Measurements from ENCODE around the gene PKP2.

PKP2 gene

GRCh38 chr12:32819424-32819823 lies 77.2 kb downstream of the PKP2 start:
- FAIRE-seq, result no peak

DNA sequence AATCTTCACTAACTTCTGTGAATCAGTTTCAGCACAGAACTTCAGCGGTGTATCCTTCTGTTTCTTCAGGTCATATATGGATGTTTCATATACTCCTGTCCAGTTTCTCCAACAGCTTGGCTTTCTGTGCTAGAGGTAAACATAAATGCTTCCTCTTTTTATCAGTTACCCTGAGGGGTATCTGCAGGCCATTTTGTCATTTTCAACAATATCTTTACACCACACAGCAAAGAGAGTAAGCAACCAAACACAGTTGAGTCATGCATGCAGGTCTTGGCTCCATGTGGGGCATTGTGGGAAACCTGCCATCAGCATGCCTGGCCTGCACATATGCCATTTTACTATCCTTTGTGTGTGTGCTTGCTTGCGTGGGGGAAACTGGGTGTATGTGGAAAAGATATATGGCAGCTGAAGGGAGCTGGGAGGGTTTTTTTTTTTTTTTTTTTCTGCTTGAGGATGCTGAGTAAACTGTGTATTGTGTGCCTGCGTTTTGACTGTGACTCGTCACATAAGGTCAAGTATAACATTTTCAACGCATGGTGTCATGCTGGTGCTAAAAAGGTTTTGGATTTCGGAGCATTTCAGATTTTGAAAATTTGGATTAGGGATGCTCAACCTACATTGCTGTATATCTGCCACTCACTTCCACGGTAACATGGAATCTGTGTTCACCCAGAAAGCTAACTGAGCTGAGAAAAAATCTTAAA lies 84.7 kb downstream of the PKP2 start:
- FAIRE-seq (peak; percentile 78), DNase-seq (ENCODE audit: low spot score) (no peak)

More at GRCh38 chr12:32819424-32819823, 77.2 kb downstream of the PKP2 start:
- no peak for DNase-seq (ENCODE audit: low spot score)

DNA sequence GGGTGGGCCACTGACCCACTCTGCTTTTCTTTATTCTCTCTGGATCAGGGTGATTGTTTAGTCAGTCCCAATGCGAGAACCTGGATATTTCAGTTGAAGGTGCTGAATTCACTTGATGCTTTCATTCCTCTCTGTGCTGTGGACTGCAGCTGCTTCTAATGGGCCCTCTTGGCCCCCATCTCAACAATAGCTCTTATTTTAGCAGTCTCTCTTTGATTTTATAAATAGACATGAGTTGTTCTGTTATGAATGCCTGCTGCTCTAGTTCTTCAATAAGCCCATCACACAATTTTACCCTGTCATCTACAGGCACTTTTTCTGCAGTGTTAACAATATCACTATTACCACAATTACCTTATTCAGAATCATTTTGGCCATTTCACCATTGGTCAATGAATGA lies 86.7 kb downstream of the PKP2 start:
- DNase-seq (ENCODE audit: low spot score) (no peak), FAIRE-seq (no peak)

DNA sequence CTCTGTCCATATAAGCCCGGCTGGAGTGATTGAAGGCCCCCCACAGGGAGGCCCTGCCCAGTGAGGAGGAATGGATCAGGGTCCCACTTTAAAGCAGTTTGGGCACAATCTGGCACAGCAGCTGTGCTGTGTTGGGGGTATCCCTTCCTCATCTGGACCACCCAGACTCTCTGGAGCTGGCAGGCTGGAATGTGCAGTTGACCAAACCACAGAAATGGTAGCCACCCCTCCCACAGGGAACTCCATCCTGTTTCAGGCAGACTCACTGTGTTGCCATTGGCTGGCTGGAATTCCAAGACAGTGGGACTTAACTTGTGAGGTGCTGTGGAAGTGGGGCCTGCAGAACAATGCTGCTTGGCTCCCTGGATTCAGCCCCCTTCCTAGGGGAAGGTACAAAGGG lies 87.4 kb downstream of the PKP2 start:
- FAIRE-seq, result no peak
- DNase-seq (ENCODE audit: low spot score), result no peak

- DNase-seq (ENCODE audit: low spot score) (no peak), FAIRE-seq (no peak)
These were observed 92.3 kb downstream of the PKP2 start for GRCh38 chr12:32804301-32804700.

DNA sequence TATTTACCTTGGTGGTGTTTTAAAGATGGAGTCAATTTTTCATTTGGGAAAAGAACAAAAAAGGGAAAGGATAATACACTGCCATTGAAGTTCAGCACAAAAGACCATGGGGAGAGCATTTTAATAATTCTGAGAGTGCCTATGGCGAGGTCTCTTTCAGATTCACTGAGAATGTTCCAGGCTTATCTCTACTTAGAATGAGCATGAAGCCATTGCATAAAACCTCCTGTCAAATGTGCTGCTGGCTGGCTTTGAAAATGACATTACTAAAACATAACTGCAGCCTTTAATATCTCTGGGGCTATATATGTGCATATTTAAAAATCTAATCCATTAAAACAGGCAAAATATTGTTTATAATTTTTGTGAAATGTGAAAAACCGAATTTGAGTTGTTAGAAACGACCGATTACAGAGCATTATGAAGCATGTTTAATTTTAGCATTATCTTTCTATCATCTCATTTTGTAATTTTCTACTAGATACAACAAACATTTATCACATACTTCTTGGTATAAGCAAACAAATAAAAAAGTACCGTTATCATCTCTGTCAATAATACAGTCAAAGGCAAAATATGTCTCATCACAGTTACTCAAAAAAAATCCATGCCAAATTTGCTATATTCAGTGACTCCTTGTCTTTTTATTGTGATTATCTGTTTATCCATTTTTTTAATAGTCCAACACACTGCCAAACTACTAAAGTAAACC lies 95.2 kb downstream of the PKP2 start:
- DNase-seq (ENCODE audit: low spot score), result no peak
- no peak for FAIRE-seq

DNA sequence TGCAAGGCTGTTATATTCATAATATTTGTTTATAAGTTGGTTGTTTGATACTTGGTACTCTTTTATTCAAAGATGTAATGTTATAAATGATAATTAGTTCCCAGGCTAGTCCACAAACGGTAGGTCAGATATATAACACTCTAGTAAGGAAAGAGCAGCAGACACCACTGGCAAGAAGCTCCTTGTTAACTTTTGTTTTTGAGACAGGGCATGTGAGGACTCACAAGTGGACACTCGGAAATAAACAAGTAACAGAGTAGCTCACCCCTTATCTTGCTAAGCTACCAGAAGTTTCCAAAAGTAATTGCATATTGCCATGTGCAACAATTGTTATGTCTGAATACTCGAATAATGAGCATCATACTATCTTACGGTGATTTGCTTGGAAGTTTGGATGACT lies 102.3 kb downstream of the PKP2 start:
- DNase-seq (ENCODE audit: low spot score), result no peak
- FAIRE-seq, result no peak

DNA sequence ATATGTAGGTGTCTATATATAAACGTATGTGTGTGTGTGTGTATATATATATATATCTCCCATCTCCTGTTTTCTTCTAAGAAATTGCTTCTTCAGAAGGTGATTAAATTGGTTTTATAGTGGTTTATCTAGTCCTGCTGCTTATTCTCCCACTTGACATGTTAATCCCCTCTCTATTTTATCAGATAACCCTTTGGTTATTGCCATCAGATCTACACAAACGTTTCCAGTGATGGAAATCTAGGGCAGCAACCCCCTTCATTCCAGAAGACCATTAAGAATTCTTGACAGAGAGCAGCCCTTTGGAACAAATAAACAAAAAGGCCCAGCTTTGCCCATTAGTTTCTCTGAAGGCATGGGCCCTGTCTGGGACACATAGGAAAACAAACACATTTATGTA lies 106.7 kb downstream of the PKP2 start:
- no peak for FAIRE-seq
- no peak for DNase-seq (ENCODE audit: low spot score)

GRCh38 chr12:32789446-32789845 lies 107.1 kb downstream of the PKP2 start:
- DNase-seq (ENCODE audit: low spot score) (no peak), FAIRE-seq (no peak)

GRCh38 chr12:32788405-32788804 lies 108.2 kb downstream of the PKP2 start:
- DNase-seq (ENCODE audit: low spot score), result no peak
- FAIRE-seq, result no peak

DNA sequence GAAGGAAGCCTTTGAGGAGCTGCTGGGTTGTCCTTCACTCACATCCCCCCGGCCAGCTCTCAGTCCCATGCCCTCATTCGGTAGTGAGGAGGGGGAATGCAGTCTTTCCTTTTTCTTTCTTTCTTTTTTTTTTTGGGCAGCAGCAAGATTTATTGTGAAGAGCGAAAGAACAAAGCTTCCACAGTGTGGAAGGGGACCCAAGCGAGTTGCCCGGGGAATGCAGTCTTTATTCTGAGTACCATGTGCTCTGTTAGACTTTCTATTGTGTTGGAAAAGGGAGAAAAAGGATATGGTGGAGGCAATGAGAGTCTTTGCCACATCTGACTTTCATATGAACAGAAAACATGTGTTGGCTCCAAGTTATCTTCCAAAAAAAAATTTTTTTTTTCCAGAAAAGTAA lies 111.0 kb downstream of the PKP2 start:
- no peak for FAIRE-seq
- no peak for DNase-seq (ENCODE audit: low spot score)

DNA sequence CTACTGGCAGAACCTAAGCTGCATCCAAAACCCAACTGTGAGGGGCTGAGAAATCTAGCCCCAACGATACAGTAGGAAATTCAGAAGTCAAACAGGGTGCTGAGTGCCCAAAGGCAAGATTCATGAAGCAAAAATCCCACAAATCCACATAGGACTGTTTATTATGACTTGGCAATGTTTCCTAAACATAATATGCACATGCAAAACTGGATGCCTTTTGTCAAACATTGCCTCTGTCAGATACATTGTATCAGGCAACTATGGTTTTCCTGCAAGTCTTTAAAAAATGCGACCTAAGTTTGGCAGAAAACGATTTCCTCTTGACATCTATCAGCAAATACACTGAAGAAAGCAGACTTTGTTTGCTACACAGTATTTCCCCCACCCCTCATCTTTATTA lies 113.5 kb downstream of the PKP2 start:
- FAIRE-seq (peak; percentile 35), DNase-seq (ENCODE audit: low spot score) (no peak)

- no peak for FAIRE-seq
- no peak for DNase-seq (ENCODE audit: low spot score)
These were observed 116.5 kb downstream of the PKP2 start for GRCh38 chr12:32780071-32780470.

DNA sequence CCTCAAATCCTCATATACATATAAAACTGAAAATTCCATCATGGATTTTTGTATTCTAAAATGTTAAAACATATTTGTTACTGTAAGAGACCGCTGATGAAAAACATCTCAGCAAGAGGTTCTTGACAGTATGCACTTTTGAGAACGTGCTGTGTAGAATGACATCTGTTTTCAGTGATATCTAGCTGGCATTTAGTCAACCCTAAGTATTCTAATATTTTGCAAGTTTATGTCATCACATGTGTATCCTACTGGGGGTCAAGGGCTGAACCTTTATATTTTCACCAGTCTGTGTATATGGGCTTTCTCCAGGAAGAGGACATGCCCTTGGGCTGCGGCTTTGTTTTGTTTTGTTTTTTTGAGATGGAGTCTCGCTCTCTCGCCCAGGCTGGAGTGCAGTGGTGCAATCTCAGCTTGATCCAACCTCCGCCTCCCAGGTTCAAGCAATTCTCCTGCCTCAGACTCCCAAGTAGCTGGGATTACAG lies 118.8 kb downstream of the PKP2 start:
- DNase-seq (ENCODE audit: low spot score) (no peak), FAIRE-seq (no peak)

GRCh38 chr12:32777159-32777558 lies 119.4 kb downstream of the PKP2 start:
- FAIRE-seq (no peak), DNase-seq (ENCODE audit: low spot score) (no peak)

DNA sequence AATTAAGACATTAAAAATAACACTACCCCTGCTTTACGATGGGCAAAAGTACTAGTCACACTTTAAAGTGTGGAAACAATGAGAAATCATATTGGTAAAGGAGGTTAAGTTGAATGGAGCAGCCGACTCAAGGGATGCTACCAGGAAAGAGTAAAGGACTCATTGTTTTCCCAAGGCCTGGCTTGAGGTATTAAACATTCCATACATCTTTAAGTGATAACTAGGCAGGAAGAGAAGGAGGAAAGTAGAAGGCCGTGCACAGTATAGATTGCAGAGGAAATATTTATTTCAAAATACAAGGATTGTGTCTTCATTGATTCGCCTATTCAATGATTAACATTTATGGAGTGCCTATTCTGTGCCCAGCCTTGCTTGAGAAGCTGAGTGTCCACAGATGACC lies 120.3 kb downstream of the PKP2 start:
- DNase-seq (ENCODE audit: low spot score) (no peak), FAIRE-seq (no peak)

DNA sequence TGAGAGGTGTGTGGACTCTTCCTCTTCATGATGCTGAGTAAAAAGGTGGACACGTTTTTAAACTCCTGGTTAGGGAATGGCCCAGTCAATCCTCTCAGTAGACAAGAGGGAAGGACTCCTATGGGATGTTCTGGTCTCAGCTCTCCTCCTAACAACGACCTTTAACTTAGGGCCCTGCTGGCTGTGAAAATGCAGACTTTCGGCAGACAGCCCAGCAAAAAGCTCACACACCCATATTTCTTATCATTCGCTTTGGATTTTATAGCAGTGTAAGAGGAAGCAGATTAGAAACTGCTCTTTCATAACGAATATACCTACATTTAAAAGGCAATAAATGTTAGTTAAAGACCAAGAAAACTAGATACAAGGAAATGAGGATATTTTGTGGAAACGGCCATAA lies 122.9 kb downstream of the PKP2 start:
- FAIRE-seq (no peak), DNase-seq (ENCODE audit: low spot score) (no peak)

DNA sequence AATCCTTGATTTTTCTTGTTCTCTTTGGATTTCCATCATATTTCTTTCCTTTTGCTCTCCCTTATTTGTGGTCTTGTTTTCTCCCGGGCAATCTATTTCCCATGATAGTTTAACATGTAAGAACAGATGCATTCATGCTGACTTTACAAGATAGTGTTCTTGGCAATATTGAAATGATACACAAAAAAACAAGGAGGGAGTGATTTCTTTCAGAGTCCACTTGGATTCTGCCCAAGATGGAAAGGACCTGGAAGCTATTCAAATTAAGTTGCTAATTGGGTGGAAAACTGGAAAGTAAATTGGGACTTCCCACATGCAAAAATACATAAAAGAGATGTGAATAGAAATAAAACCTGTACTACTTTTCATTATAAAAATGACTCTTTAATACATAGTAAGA lies 126.4 kb downstream of the PKP2 start:
- no peak for FAIRE-seq
- no peak for DNase-seq (ENCODE audit: low spot score)

DNA sequence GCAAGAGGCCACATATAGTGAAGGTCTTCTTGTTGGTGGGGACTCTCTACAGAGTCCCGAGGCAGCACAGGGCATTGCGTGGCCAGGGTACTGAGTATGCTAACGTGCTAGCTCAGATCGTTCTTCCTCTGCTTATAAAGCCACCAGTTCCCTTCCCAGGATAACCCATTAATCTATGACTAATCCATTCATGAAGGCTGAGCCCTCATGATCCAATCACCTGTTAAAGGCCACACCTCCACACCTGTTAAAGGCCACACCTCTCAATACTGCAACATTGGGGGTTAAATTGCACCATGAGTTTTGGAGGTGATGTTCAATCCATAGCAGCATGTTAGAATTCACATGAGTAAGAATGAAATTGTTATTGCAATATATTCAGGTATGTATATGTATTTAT lies 128.1 kb downstream of the PKP2 start:
- no peak for DNase-seq (ENCODE audit: low spot score)
- FAIRE-seq, result no peak

DNA sequence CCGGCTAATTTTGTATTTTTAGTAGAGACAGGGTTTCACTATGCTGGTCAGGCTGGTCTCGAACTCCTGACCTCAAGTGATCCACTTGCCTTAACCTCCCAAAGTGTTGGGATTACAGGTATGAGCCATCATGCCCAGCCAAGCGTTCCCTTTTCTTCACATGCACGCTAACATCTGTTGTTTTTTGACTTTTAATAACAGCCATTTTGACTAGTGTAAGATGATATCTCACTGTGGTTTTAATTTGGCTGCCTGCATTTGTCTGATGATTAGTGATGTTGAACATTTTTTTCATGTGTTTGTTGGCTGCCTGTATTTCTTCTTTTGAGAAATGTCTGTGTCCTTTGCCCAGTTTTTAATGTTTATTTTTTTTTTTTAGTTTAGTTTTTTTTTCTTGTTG lies 130.7 kb downstream of the PKP2 start:
- FAIRE-seq, result no peak

DNA sequence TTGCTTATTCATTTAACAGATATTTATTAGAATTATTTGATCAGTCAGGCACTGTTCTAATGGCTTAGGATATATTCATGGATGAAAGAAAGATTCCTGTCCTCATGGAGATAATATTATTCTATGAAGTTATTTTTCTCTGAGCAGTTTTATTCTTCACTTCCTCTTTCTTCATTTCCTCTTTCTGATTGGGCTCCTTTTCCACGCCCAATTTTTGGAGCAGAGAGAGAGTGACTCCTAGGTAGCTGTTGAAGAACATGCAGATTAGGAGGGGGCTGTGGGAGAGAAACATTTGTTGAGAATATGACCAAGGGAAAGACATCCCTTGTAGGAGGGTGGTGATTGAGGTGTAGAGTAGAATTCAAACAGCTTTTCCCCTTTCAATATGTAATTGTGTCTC lies 134.9 kb downstream of the PKP2 start:
- FAIRE-seq (no peak), DNase-seq (ENCODE audit: low spot score) (no peak)

More for the DNA sequence above, 130.7 kb downstream of the PKP2 start:
- DNase-seq (ENCODE audit: low spot score), result no peak

DNA sequence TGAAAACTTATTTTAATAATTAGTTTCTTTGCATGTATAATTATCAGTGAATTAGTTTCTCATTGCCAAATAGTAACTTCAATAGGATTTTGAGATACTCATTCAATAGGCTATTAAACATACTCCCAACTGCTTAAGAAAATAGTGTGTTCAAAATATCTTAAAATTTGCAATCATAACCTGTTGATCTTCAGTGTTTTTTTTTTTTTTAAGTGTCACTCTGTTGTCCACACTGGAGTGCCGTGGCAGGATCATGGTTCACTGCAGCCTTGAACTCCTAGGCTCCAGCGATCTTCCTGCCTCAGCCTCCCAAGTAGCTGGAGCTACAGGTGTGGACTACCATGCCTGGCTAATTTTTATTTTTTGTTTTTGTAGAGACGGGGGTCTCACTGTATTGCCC lies 139.4 kb downstream of the PKP2 start:
- FAIRE-seq, result no peak

DNA sequence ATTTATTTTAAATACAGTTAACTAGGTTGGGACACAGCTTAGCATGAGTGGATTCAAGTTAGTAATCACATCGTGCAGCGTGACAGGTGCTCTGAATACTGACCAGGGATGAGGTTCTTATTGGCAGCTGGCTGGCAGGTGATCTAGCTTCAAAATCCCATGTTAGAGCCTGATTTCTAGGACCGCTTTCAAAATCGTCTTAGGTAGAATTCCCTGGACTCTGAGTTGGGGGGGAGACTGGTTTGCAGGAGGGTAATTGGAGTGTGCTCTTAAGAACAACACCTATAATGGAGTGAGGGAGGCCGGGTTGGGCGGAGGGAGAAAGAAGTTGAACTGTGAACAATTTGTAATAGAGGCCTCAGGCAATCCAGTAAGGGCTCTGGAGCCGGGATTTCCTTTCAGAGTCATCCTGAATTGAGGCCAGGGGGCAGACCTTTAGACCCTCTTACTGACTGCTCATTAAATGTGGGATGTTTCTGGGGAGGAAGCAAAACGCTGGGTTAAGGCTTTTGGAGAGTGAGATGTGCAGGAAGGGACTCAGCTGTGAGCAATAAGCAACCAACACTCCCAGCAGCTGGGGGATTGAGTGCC lies 140.0 kb downstream of the PKP2 start:
- no peak for DNase-seq (ENCODE audit: low spot score)
- no peak for FAIRE-seq

More for the DNA sequence above, 139.4 kb downstream of the PKP2 start:
- DNase-seq (ENCODE audit: low spot score), result no peak
